K562 (cell line): ENCODE results near the gene IFT25. TPM values are rescaled to one million over a fixed set of nuclear protein-coding genes. Genes with fewer than 3 reads are reported as not detected.

Experiments
- ATAC-seq: fragments of 200-7000 bp; cut with Tn5 transposase; 3 replicates; pipeline ENCODE4 v1.9.1; 2020; ENCODE audit warnings: moderate library complexity
- BruUV-seq: library from RNA; stranded (reverse); fragments of 400-500 nt; replicated peaks from 2 replicates; lab custom pipeline; 2021; lab: Mats Ljungman, UMichigan
- CTCF ChIA-PET: fragments of 300-600 bp; formaldehyde crosslinking; extraction: SDS; loops from one replicate; lab custom pipeline; 2021; ENCODE audit warnings: low intra/inter-chr PET ratio; lab: Yijun Ruan, JAX
- POLR2A ChIA-PET: fragments of 300-600, 350-650 bp; sonication (Branson Sonifier 250); formaldehyde crosslinking; extraction: SDS; loops from one replicate; lab custom pipeline; 2021; ENCODE audit warnings: antibody characterized with exemption, inconsistent platforms; lab: Yijun Ruan, JAX
- DNase-seq, 4 experiments: peaks; one replicate each; pipeline versions ENCODE4 v3.0.0 to v3.0.0-alpha.2; 2011 to 2018; ENCODE audit warnings: low spot score in 3 of 4, mixed read lengths in 3 of 4; ENCODE audit errors: extremely low read depth in 1 of 4
- FAIRE-seq: peaks from 2 replicates; lab custom pipeline; 2011; peaks lifted over from hg19 to GRCh38; lab: Jason Lieb, UNC
- H2AFZ ChIP-seq: 2 replicates; pipeline ENCODE4 v1.6.0; 2011; ENCODE audit warnings: low read depth, low read length, control low read depth, inconsistent platforms
- H3K27ac ChIP-seq: fragments of 200-600 bp; 3 replicates; pipeline ENCODE4 v1.8.0; 2011; ENCODE audit warnings: low read depth, mild to moderate bottlenecking, control low read depth, inconsistent platforms, low read length, moderate library complexity, mixed read lengths; ENCODE audit errors: extremely low read depth
- H3K27me3 ChIP-seq, 2 experiments: fragments of 300-600 bp in 1 of 2; 2 replicates in 1 of 2; 3 replicates in 1 of 2; pipeline versions ENCODE4 v1.6.0 to v1.8.0; 2011; ENCODE audit warnings: inconsistent platforms in 2 of 2, low read length in 2 of 2, mild to moderate bottlenecking in 1 of 2, mixed read lengths in 1 of 2, moderate library complexity in 1 of 2; ENCODE audit not compliant: control insufficient read depth in 2 of 2, insufficient read depth in 2 of 2
- H3K36me3 ChIP-seq: fragments of 300-600 bp; 3 replicates; pipeline ENCODE4 v1.8.0; 2011; ENCODE audit warnings: mild to moderate bottlenecking, low read length, inconsistent platforms; ENCODE audit not compliant: control insufficient read depth, insufficient read depth
- H3K4me1 ChIP-seq, 2 experiments: fragments of 200-600 bp in 1 of 2; replicated peaks in 1 of 2; 2 replicates in 1 of 2; 3 replicates in 1 of 2; pipeline versions ENCODE4 v1.5.1 to v1.8.0; 2011; ENCODE audit warnings: inconsistent platforms in 2 of 2, low read length in 2 of 2, mild to moderate bottlenecking in 1 of 2, mixed read lengths in 1 of 2, moderate library complexity in 1 of 2; ENCODE audit not compliant: control insufficient read depth in 2 of 2, insufficient read depth in 2 of 2
- H3K4me2 ChIP-seq: 2 replicates; pipeline ENCODE4 v1.6.1; 2011; ENCODE audit warnings: low read length, control low read depth, inconsistent platforms, mixed read lengths; ENCODE audit not compliant: insufficient read depth
- H3K4me3 ChIP-seq: fragments of 200-600 bp; sonication (generic), shearing (Covaris generic); 2 replicates; pipeline ENCODE4 v1.5.1; 2016; ENCODE audit warnings: control low read depth, inconsistent platforms
- H3K79me2 ChIP-seq: fragments of 200-600 bp; 3 replicates; pipeline ENCODE4 v1.8.0; 2011; ENCODE audit warnings: low read length, inconsistent platforms; ENCODE audit not compliant: control insufficient read depth, insufficient read depth
- H3K9ac ChIP-seq, 2 experiments: 2 replicates each; pipeline versions ENCODE4 v1.6.0 to v1.6.1; 2011; ENCODE audit warnings: low read depth in 2 of 2, low read length in 2 of 2, control low read depth in 1 of 2, inconsistent platforms in 1 of 2, mild to moderate bottlenecking in 1 of 2, mixed read lengths in 1 of 2; ENCODE audit not compliant: insufficient read depth in 1 of 2
- H3K9me1 ChIP-seq: one replicate; pipeline ENCODE4 v1.6.0; 2011; ENCODE audit warnings: inconsistent platforms, mild to moderate bottlenecking, low read length, moderate library complexity; ENCODE audit not compliant: control insufficient read depth, insufficient read depth
- H3K9me3 ChIP-seq: replicated peaks from 2 replicates; pipeline ENCODE4 v1.5.1; 2011; ENCODE audit warnings: low read depth, low read length, inconsistent platforms; ENCODE audit not compliant: control insufficient read depth, insufficient read depth
- H4K20me1 ChIP-seq: replicated peaks from 2 replicates; pipeline ENCODE4 v1.6.1; 2011; ENCODE audit warnings: low read length, inconsistent platforms, mixed read lengths; ENCODE audit not compliant: control insufficient read depth, insufficient read depth
- CBX3 ChIP-seq, 2 experiments: IDR thresholded peaks; 1 replicate in 1 of 2; 2 replicates in 1 of 2; pipeline ENCODE4 v1.6.1; 2012; ENCODE audit warnings: inconsistent platforms in 2 of 2, low read length in 2 of 2, borderline replicate concordance in 1 of 2, control low read depth in 1 of 2
- CBX5 ChIP-seq: IDR thresholded peaks from 2 replicates; pipeline ENCODE4 v1.6.1; 2014; ENCODE audit warnings: low read depth, borderline replicate concordance
- CREM ChIP-seq: IDR thresholded peaks from 2 replicates; pipeline ENCODE4 v1.6.1; 2014; ENCODE audit warnings: antibody characterized with exemption, low read depth
- E2F4 ChIP-seq: sonication (generic); formaldehyde crosslinking; IDR thresholded peaks from 2 replicates; pipeline ENCODE4 v1.8.0; 2022; ENCODE audit warnings: mild to moderate bottlenecking, low read depth, missing genetic modification reagents
- ELF1 ChIP-seq: fragments of 200-800 bp; sonication (Bioruptor generic); IDR thresholded peaks from 2 replicates; pipeline ENCODE4 v1.6.1; 2016; ENCODE audit warnings: missing genetic modification characterization, missing compliant biosample characterization
- HDAC1 ChIP-seq, 2 experiments: fragments of 450-650 bp; IDR thresholded peaks; 2 replicates each; pipeline ENCODE4 v1.6.1; 2016 to 2017; ENCODE audit warnings: inconsistent platforms in 1 of 2, mild to moderate bottlenecking in 1 of 2, moderate library complexity in 1 of 2
- NFE2 ChIP-seq: IDR thresholded peaks from 2 replicates; pipeline ENCODE4 v1.6.1; 2014; ENCODE audit warnings: antibody characterized with exemption, low read depth
- TRIM24 ChIP-seq, 2 experiments: fragments of 450-650 bp; IDR thresholded peaks; 2 replicates each; pipeline ENCODE4 v1.6.1; 2016
- TRIM28 ChIP-seq: fragments of 450-650 bp; IDR thresholded peaks from 2 replicates; pipeline ENCODE4 v1.6.1; 2017
- XRCC3 ChIP-seq: fragments of 450-650 bp; IDR thresholded peaks from 2 replicates; pipeline ENCODE4 v1.6.1; 2017; ENCODE audit warnings: mild to moderate bottlenecking, moderate library complexity
- ZFP1 ChIP-seq: fragments of 450-650 bp; formaldehyde crosslinking; IDR thresholded peaks from 2 replicates; pipeline ENCODE4 v1.4.0; 2020; ENCODE audit warnings: mild to moderate bottlenecking, mixed read lengths
- ZNF280A ChIP-seq: fragments of 450-650 bp; IDR thresholded peaks from 2 replicates; pipeline ENCODE4 v1.6.1; 2018; ENCODE audit warnings: mild to moderate bottlenecking, low read depth; ENCODE audit not compliant: partially characterized antibody
- ZNF280B ChIP-seq: fragments of 250-450 bp; sonication (Bioruptor Pico); IDR thresholded peaks from 2 replicates; pipeline ENCODE4 v1.5.1; 2021; ENCODE audit warnings: mild to moderate bottlenecking
- ZNF436 ChIP-seq: fragments of 250-450, 450-650 bp; sonication (Bioruptor Pico); formaldehyde crosslinking; IDR thresholded peaks from 2 replicates; pipeline ENCODE4 v1.7.0; 2020; ENCODE audit warnings: mild to moderate bottlenecking
- WGBS: fragments of 100-300 bp; shearing (Covaris generic); methylation state at CpG from one replicate; pipeline ENCODE4 v1.1.6; 2016; ENCODE audit warnings: low coverage, mixed read lengths; ENCODE audit not compliant: insufficient coverage; ENCODE audit errors: missing lambda C conversion rate; 5-methylcytosine and 5-hydroxymethylcytosine counted together
- in situ Hi-C: fragments of 300-500 bp; cut with MboI; formaldehyde crosslinking; loops from 4 replicates; pipeline ENCODE4 v1.15.0; 2018; ENCODE audit warnings: inconsistent platforms, mixed read lengths
- intact Hi-C: fragments of 100-400 bp; cut with micrococcal nuclease; formaldehyde crosslinking; loops from 2 replicates; pipeline ENCODE4 v1.14.2; 2022
- polyA plus RNA-seq, 8 experiments: library from polyadenylated mRNA; depleted of rRNA in 4 of 8; stranded (reverse) in 5 of 8; unstranded in 3 of 8; fragments of >200 nt; fragmentation: Nextera tagmentation in 2 of 8; fragmentation: Illumina TruSeq in 1 of 8; extraction: Ambion mirVana in 2 of 8; extraction: Trizol in 1 of 8; gene quantifications; 2 replicates each; pipeline versions ENCODE4 v1.2.1 to v1.2.3, GENCODE V29; 2011 to 2014; ENCODE audit warnings: inconsistent platforms in 1 of 8, missing spikeins in 1 of 8
- total RNA-seq, 7 experiments: library from RNA; depleted of rRNA in 6 of 7; stranded (reverse); fragments of >200 nt in 6 of 7; fragmentation: Illumina TruSeq in 2 of 7; extraction: Trizol in 2 of 7; gene quantifications; 2 replicates each; pipeline versions ENCODE4 v1.2.1 to v1.2.3, GENCODE V29; 2011 to 2021; ENCODE audit warnings: low replicate concordance in 1 of 7

The IFT25 gene
- total and polyA plus RNA-seq, 9 of the 15 experiments (the other 6 are each of a cell fraction or from before 2014, with no cell fraction given) = 93.6 to 209 (median 167) TPM

- FAIRE-seq (no peak), DNase-seq (no peak), ATAC-seq (no peak)
- 95% methylated on average over 1 of the region's 1 CpG for WGBS
- H3K36me3 ChIP-seq = peaks cover 59% of the 10 kb centered on the region
- peaks cover 7% of the 10 kb centered on the region; the same call in 1 of the 3 replicates for H3K79me2 ChIP-seq
- no peaks in the 10 kb centered on the region for H3K9me1 ChIP-seq
- no peaks in the 10 kb centered on the region for H3K27me3 ChIP-seq
- no peaks in the 10 kb centered on the region for H4K20me1 ChIP-seq
- POLR2A ChIA-PET = interaction anchor here (0.9 to 2.1 kb wide), 3 partner anchors 8 to 11 kb away, joined by 3 to 7 read pairs (median 4); partner anchors contain the start of gene IFT25
- CTCF ChIA-PET = no interaction called here
- H2AFZ ChIP-seq = no peak overlapping the region
- no peaks in the 10 kb centered on the region; a peak in 1 of 5 replicates for H3K4me1 ChIP-seq
- TF ChIP-seq TRIM28 = peak; percentile 96
- TF ChIP-seq E2F4 = no peak
- peak; percentile 72; the same call in 1 of the 2 replicates for TF ChIP-seq XRCC3
- TF ChIP-seq TRIM24 (IDR thresholded peaks at IDR 0.05) = peak in 1 of 2 experiments; percentile 66; a peak in 2 of 4 replicates
- TF ChIP-seq ZNF436 = no peak
- peak; percentile 47 for TF ChIP-seq ZNF280A
- TF ChIP-seq CBX3 (IDR thresholded peaks at IDR 0.05; ENCODE audit: borderline replicate concordance in 1 of 2, low read length in 2 of 2) = peak in 1 of 2 experiments; percentile 99; a peak in 2 of 3 replicates
- TF ChIP-seq CREM = no peak
- TF ChIP-seq ZNF280B (CRISPR knock-in tag) = 0 out of 2 replicates have a peak, but pooled peaks have one; percentile 9
- TF ChIP-seq CBX5 = peak; percentile 86
- no peak for TF ChIP-seq NFE2
- TF ChIP-seq HDAC1 (IDR thresholded peaks at IDR 0.05) = 0 out of 4 replicates have a peak, but pooled peaks of 1 of the 2 experiments have one; percentile 39
- no peak for TF ChIP-seq ELF1 (tag)
- TF ChIP-seq ZFP1 (CRISPR knock-in tag) = 0 out of 2 replicates have a peak, but pooled peaks have one; percentile 43
- H3K4me3 ChIP-seq = no peak overlapping the region
- in situ Hi-C loops (no loop called here), intact Hi-C loops (no loop called here)
- no peak overlapping the region for H3K4me2 ChIP-seq
- peaks cover 12% of the 10 kb centered on the region for H3K9me3 ChIP-seq
- no TSS peak for BruUV-seq
- no peak overlapping the region for H3K27ac ChIP-seq
- no peak overlapping the region for H3K9ac ChIP-seq
Measured at GRCh38 chr1:53934170-53934765, 11.2 kb downstream of the IFT25 start.
